Stimulated activated effector memory CD8-positive, alpha-beta T cell treated with anti-CD3 and anti-CD28 coated beads, Interleukin-12 subunit alpha, Interleukin-12 subunit beta, amount 100 ng/mL, for 72 hours (primary cell): ENCODE measurements around the gene SLC24A3.

Source experiments
- ATAC-seq: fragments of 150-1000 bp; cut with Tn5 transposase; 2 replicates; pipeline ENCODE4 v1.10.0; 2021
- DNase-seq, 2 donors: peaks; one replicate each; pipeline ENCODE4 v3.0.0; 2021 to 2022; ENCODE audit warnings: low spot score in 2 of 2
- H3K27ac Mint-ChIP-seq: one replicate; pipeline ENCODE4 v1.8.0; 2022; ENCODE audit warnings: mild to moderate bottlenecking, mixed read lengths
- H3K36me3 Mint-ChIP-seq: one replicate; pipeline ENCODE4 v1.8.0; 2022; ENCODE audit warnings: mild to moderate bottlenecking, mixed read lengths
- H3K4me1 Mint-ChIP-seq: one replicate; pipeline ENCODE4 v1.8.0; 2022; ENCODE audit warnings: mixed read lengths
- H3K4me3 Mint-ChIP-seq: one replicate; pipeline ENCODE4 v1.8.0; 2022; ENCODE audit warnings: mild to moderate bottlenecking, mixed read lengths
- H3K9me3 Mint-ChIP-seq: one replicate; pipeline ENCODE4 v1.8.0; 2022; ENCODE audit warnings: mixed read lengths

Gene SLC24A3

GRCh38 chr20:19501476-19502115, 289.2 kb downstream of the SLC24A3 start:
- H3K9me3 Mint-ChIP-seq = no peaks in the 10 kb centered on the region
- no peak for ATAC-seq
- H3K27ac Mint-ChIP-seq = no peak overlapping the region

DNA sequence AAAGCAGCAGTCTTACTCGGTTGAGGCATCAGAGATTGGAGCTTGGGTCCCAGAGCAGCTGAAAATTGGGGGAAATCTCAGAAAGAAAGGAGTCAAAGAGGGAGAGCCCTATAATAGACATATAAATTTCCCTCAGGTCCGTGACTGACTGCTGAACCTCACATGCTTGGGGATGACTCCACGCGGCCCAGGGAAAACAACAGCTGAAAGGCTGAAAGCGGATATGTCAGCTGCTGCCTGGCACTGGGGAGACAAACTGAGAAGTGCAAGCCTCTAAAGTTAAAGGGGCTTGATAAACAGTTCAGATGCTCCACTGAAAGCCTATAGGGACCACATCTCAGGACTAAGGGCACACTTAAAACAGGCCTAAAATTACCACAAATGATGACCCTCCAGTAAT, 289.7 kb downstream of the SLC24A3 start:
- Mint-ChIP-seq H3K36me3 (no peaks in the 10 kb centered on the region), H3K4me1 (peaks cover 5% of the 10 kb centered on the region), H3K27ac (no peak overlapping the region), H3K4me3 (no peak overlapping the region), H3K9me3 (no peaks in the 10 kb centered on the region)
- ATAC-seq (no peak), DNase-seq (no peak)

More at GRCh38 chr20:19501476-19502115, 289.2 kb downstream of the SLC24A3 start:
- no peak for DNase-seq
- H3K4me3 Mint-ChIP-seq = no peak overlapping the region
- peaks cover 5% of the 10 kb centered on the region for H3K4me1 Mint-ChIP-seq
- H3K36me3 Mint-ChIP-seq = no peaks in the 10 kb centered on the region

GRCh38 chr20:19504251-19504650, 291.8 kb downstream of the SLC24A3 start:
- ATAC-seq = no peak

GRCh38 chr20:19506021-19506420, 293.6 kb downstream of the SLC24A3 start:
- H3K9me3 Mint-ChIP-seq = no peaks in the 10 kb centered on the region
- no peak overlapping the region for H3K4me3 Mint-ChIP-seq
- H3K27ac Mint-ChIP-seq = no peak overlapping the region
- H3K36me3 Mint-ChIP-seq = no peaks in the 10 kb centered on the region
- H3K4me1 Mint-ChIP-seq = no peaks in the 10 kb centered on the region
- ATAC-seq (no peak), DNase-seq (no peak)

More at GRCh38 chr20:19504251-19504650, 291.8 kb downstream of the SLC24A3 start:
- Mint-ChIP-seq H3K4me3 (no peak overlapping the region), H3K9me3 (no peaks in the 10 kb centered on the region), H3K27ac (no peak overlapping the region), H3K4me1 (no peaks in the 10 kb centered on the region), H3K36me3 (no peaks in the 10 kb centered on the region)
- DNase-seq = no peak

- no peak for DNase-seq
- H3K4me1 Mint-ChIP-seq = no peaks in the 10 kb centered on the region
- no peaks in the 10 kb centered on the region for H3K9me3 Mint-ChIP-seq
- no peaks in the 10 kb centered on the region for H3K36me3 Mint-ChIP-seq
- no peak overlapping the region for H3K27ac Mint-ChIP-seq
- H3K4me3 Mint-ChIP-seq = no peak overlapping the region
- ATAC-seq = no peak
These were observed 296.0 kb downstream of the SLC24A3 start for GRCh38 chr20:19508449-19508848.

- H3K27ac Mint-ChIP-seq = no peak overlapping the region
- no peak for DNase-seq
- H3K4me1 Mint-ChIP-seq = no peaks in the 10 kb centered on the region
- no peak overlapping the region for H3K4me3 Mint-ChIP-seq
- peaks cover 3% of the 10 kb centered on the region for H3K9me3 Mint-ChIP-seq
- no peak for ATAC-seq
- H3K36me3 Mint-ChIP-seq = no peaks in the 10 kb centered on the region
These were observed 298.2 kb downstream of the SLC24A3 start for GRCh38 chr20:19510611-19511010.

DNA sequence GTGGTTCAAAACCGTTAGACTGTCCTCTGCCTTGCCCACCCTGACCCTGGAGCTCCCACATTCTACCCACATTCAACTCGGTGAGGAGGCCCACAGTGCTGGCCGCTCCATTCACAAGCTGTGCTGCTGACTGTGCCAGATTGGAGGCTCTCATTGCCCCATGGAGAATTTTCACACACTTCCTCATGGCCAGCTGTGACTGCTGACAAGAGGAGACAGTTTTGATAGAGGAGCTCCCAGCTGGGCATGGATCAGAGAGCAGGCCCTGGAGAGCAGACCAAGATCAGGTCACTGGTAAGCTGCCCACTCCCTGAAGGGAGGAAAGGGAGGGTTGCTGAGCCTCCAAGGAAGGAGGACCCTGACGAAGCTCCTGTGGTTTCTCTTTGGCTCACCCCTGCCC, 299.5 kb downstream of the SLC24A3 start:
- Mint-ChIP-seq H3K36me3 (no peaks in the 10 kb centered on the region), H3K4me1 (no peaks in the 10 kb centered on the region), H3K4me3 (no peak overlapping the region), H3K9me3 (peaks cover 3% of the 10 kb centered on the region), H3K27ac (no peak overlapping the region)
- ATAC-seq (no peak), DNase-seq (no peak)

- Mint-ChIP-seq H3K4me1 (no peaks in the 10 kb centered on the region), H3K9me3 (peaks cover 3% of the 10 kb centered on the region), H3K4me3 (no peak overlapping the region), H3K27ac (no peak overlapping the region), H3K36me3 (no peaks in the 10 kb centered on the region)
- ATAC-seq (no peak), DNase-seq (no peak)
These were observed 300.6 kb downstream of the SLC24A3 start for GRCh38 chr20:19512886-19513677.

DNA sequence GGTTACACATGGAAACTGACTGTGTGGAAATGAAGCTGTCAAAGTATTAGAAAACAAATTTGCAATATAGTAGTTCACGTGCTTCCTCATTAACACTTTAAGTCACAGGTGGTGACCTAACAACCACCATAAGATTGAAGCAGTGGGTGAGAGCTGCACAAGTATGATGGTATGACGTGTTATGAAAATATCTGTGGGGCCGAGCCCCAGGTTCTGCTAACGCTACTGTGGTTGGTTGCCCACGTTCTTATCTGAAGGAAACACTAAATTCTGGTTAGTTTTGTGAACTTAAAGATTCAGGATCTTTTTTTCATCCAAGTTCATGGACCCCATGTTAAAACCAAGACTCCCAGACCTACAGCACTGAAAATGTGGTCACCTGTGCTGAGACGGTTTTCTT, 302.6 kb downstream of the SLC24A3 start:
- Mint-ChIP-seq H3K4me1 (no peaks in the 10 kb centered on the region), H3K4me3 (no peak overlapping the region), H3K27ac (no peak overlapping the region), H3K9me3 (peaks cover 3% of the 10 kb centered on the region), H3K36me3 (no peaks in the 10 kb centered on the region)
- ATAC-seq (no peak), DNase-seq (no peak)

DNA sequence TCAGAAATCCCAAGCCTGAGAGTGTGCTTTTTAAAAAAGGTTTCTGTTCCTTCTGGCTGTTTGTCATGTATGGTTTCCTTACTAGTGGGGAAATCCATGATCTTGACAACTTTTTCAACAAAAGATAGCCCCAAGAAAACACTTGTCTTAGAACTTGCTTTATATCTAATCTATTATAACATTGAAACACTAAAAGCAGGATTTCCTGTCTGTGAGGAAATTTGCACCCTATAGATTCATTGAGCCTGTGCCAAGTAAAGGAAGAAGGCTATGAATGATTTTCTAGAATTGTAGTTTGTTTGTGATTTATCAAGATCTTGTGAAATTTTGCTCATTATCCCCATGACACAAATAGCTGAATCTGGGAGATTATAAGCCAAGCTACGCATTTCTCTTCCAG, 307.0 kb downstream of the SLC24A3 start:
- no peaks in the 10 kb centered on the region for H3K4me1 Mint-ChIP-seq
- H3K9me3 Mint-ChIP-seq = peaks cover 2% of the 10 kb centered on the region
- no peak for ATAC-seq
- no peak overlapping the region for H3K27ac Mint-ChIP-seq
- no peak for DNase-seq
- H3K36me3 Mint-ChIP-seq = no peaks in the 10 kb centered on the region
- no peak overlapping the region for H3K4me3 Mint-ChIP-seq

GRCh38 chr20:19520261-19520660, 307.8 kb downstream of the SLC24A3 start:
- ATAC-seq (no peak), DNase-seq (no peak)
- Mint-ChIP-seq H3K9me3 (no peaks in the 10 kb centered on the region), H3K27ac (no peak overlapping the region), H3K4me3 (no peak overlapping the region), H3K36me3 (no peaks in the 10 kb centered on the region), H3K4me1 (no peaks in the 10 kb centered on the region)

GRCh38 chr20:19522071-19522801, 309.8 kb downstream of the SLC24A3 start:
- ATAC-seq (no peak), DNase-seq (no peak)

DNA sequence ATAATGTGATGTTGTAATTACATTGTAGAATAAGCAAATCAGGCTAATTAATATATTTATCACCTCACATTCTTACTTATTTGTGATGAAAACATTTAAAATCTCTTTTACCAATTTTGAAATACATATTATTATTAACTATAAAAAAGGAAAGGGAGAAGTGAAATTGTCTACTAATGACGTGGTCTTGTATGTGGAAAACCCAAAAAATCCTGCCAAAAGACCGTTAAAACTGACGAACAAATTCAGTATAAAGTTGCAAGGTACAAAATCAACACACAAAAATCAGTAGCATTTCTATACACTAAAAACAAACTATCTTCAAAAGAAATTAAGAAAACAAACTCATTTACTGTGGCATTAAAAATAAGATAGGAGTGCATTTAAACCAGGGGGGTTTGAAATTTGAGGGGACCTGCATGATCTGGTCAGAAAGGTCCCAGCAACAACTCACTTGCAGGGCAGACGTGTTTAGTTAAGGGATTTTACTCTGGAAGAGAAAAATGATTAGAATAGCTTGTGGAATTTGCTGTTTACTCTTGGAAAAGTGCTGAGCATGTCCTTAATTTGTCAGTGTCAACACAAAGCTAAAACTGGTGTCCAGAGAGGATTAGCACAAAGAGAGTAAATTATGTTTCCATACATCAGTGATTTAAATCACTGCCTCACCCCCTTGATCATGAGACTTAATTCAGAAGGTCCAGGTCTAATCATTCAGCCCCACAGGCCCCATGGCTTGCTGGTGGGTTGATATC, 310.6 kb downstream of the SLC24A3 start:
- ATAC-seq (no peak), DNase-seq (no peak)
- Mint-ChIP-seq H3K36me3 (no peaks in the 10 kb centered on the region), H3K4me3 (no peak overlapping the region), H3K9me3 (no peaks in the 10 kb centered on the region), H3K27ac (no peak overlapping the region), H3K4me1 (no peaks in the 10 kb centered on the region)

More at GRCh38 chr20:19522071-19522801, 309.8 kb downstream of the SLC24A3 start:
- Mint-ChIP-seq H3K9me3 (no peaks in the 10 kb centered on the region), H3K4me3 (no peak overlapping the region), H3K27ac (no peak overlapping the region), H3K36me3 (no peaks in the 10 kb centered on the region), H3K4me1 (no peaks in the 10 kb centered on the region)

DNA sequence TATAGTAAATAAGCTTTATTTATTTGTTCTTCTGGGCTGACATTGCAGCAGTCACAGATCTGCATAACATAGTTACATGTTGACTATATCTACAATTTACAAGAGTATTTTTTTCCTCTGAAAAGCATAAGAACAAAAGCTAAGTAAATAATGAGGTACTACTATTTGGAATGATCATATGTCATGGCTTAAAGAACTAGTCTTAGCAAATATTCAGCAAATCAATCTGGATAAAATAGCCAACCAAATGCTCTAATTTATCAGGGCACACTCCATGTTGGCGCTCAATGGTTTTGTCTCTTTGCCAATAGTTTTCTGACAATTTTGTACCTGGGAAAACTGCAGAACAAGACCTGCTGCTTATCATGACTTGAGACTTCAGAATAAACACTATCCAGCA, 312.2 kb downstream of the SLC24A3 start:
- H3K27ac Mint-ChIP-seq = no peak overlapping the region
- no peaks in the 10 kb centered on the region for H3K9me3 Mint-ChIP-seq
- DNase-seq = no peak
- ATAC-seq = no peak
- H3K4me3 Mint-ChIP-seq = no peak overlapping the region
- H3K4me1 Mint-ChIP-seq = no peaks in the 10 kb centered on the region
- H3K36me3 Mint-ChIP-seq = no peaks in the 10 kb centered on the region

- H3K4me1 Mint-ChIP-seq = no peaks in the 10 kb centered on the region
- H3K36me3 Mint-ChIP-seq = no peaks in the 10 kb centered on the region
- DNase-seq (no peak), ATAC-seq (no peak)
- no peak overlapping the region for H3K27ac Mint-ChIP-seq
- H3K9me3 Mint-ChIP-seq = no peaks in the 10 kb centered on the region
- H3K4me3 Mint-ChIP-seq = no peak overlapping the region
These were observed 315.1 kb downstream of the SLC24A3 start for GRCh38 chr20:19527509-19527908.
